Adipose tissue (tissue), 3 donors: ENCODE results near the gene IMMP2L. TPM values are rescaled to one million over a fixed set of nuclear protein-coding genes. Genes with fewer than 3 reads are reported as not detected.
"Not testable (repeated sequence)": the region's sequence is repeated elsewhere in the genome, so short reads cannot be mapped to it uniquely, and the experiment has no call there.

ENCODE experiments used
- H3K27ac ChIP-seq: one replicate; pipeline ENCODE4 v1.5.1; 2013; ENCODE audit warnings: low read depth, low read length
- WGBS, 3 donors: extraction: QIAGEN DNeasy Blood & Tissue Kit; methylation state at CpG; one replicate each; pipeline ENCODE4 v1.1.7; 2013; 5-methylcytosine and 5-hydroxymethylcytosine counted together
- polyA plus RNA-seq, 3 donors: library from polyadenylated mRNA; stranded (reverse); fragments of 200-250 nt; gene quantifications; one replicate each; pipeline ENCODE4 v1.2.3, GENCODE V29; 2013
- donor health status: healthy with polysubstance abuse.
- donor health status: Bipolar disorder and iron deficiency.
- donor health status: healthy.

Gene IMMP2L
- polyA plus RNA-seq, 3 donors: 9.6 to 18.6 (median 15.0) TPM

DNA sequence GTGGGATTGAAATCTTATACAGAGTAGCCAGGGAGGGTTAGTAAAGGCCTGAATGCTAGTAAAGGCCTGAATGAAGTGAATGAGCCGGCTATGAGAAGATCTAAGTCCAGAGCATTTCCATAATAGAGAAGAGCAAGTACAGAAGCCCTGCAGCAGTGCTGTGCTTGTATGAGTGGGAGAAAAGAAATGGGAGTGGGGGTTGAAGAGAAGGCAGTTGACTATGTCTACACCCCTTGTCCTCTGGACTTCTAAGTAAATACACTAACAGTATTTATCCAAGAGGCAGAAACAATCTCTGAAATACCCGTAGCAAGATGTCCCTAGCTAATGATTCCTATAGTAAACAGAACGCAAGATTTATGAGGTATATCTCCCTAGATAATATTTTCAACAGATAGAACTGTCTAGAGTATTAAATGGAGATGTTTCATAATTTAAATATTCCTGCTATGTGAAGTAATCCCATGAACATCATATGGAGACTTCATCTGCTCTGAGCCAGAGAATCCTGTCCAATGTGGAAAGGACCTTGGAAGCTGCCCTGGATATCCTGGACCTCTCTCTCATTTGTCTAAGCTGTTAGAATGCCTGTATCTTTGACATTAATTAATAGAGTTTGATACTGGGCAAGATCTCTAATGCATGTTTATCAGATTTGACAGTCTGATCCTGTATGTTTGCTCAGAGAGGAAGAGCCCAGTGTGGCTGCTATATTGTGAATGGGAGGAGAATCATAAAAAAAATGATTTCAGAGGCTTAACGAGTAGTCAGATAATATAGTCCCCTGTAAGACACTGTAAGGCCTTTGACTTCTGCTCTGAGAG is 299.8 kb downstream of the IMMP2L start:
- H3K27ac ChIP-seq: no peak overlapping the region
- 76 to 93% (median 89%) methylated on average over 4 of the region's 4 CpGs for WGBS, 3 donors

DNA sequence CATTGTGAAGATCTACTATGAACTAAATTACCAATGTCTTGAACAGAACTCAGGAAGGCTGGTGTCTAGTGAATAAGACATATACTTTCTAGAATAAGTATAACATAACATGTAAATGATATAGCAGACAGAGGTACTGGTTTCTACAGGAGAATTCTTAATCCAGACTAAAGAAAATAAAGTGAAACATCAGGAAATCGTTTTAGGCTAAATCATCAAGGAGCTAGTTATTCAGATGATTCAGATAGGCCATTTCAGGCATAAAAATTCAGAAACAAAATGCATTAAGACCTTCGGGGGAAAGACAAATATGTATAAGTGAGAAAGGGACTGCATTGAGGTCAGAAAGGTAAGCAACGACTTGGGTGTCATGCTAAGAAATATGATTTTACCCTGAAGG is 300.8 kb downstream of the IMMP2L start:
- no peak overlapping the region for H3K27ac ChIP-seq
- 87 to 94% (median 88%) methylated on average over 3 of the region's 3 CpGs for WGBS, 3 donors

DNA sequence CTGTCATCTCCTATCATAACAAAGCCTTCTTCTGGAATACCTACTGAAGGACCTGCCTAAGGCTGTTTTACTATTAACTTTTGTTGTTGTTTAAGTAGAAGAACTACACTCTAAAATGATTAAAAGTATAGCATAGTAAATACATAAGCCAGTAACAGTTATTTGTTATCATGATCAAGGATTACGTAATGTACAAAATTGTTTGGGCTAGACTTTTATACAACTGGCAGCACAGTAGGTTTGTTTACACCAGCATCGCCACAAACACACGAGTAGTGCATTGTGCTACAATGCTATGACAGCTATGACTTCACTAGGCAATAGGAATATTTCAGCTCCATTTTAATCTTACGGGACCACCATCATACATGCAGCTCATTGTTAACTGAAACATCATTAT is 302.3 kb downstream of the IMMP2L start:
- WGBS, 3 donors: 92 to 95% (median 95%) methylated on average over 4 of the region's 4 CpGs
- no peak overlapping the region for H3K27ac ChIP-seq

DNA sequence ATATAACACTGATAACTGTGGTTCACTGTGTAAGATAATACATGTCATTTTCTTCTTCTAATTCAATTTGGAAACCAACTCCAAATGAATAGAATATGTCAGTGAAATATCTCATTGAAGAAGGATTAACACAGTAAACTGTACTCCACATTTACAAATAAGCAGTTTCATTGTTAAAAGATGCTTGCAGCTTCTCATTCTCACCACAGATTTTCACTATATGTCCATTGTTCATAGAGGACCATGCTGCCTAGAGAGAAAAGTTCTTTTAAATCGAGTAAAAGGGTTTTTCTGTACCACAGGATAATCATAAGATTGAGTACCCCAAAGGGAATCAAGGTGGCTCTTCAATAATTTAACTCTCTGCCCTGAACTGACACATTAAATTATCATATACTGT is 305.9 kb downstream of the IMMP2L start:
- no peak overlapping the region for H3K27ac ChIP-seq
- WGBS, 3 donors: 88 to 90% (median 89%) methylated on average over 1 of the region's 1 CpG

DNA sequence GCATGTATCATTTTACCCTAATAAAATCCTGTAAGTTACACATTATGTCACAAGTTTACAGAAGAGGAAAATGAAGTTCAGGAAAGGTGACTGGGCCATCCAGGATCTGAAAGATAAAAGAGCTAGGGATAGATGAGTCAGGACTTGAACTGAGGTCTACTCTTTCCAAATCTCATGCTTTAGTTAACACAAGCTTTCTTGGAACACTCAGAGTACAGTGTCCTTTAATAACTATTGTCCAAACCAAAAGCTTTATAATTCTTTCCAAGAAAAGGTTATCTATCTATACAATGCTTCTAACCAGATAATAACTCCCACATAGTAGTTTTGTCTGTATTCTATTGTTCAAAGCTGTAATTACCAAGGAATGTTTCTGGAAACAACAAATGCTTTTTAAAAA is 306.7 kb downstream of the IMMP2L start:
- no peak overlapping the region for H3K27ac ChIP-seq

DNA sequence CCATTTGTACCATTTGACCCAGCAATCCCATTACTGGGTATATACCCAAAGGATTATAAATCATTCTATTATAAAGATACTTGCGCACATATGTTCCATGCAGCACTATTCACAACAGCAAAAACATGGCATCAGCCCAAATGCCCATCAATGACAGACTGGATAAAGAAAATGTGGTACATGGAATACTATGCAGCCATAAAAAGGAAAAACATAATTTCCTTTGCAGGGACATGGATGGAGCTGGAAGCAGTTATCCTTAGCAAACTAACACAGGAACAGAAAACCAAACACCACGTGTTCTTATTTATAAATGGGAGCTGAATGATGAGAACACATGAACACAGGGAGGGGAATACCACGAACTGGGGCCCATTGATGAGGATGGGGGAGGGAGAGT is 310.9 kb downstream of the IMMP2L start:
- WGBS, 3 donors: 89 to 97% (median 93%) methylated on average over 3 of the region's 3 CpGs
- H3K27ac ChIP-seq: not testable (repeated sequence)

DNA sequence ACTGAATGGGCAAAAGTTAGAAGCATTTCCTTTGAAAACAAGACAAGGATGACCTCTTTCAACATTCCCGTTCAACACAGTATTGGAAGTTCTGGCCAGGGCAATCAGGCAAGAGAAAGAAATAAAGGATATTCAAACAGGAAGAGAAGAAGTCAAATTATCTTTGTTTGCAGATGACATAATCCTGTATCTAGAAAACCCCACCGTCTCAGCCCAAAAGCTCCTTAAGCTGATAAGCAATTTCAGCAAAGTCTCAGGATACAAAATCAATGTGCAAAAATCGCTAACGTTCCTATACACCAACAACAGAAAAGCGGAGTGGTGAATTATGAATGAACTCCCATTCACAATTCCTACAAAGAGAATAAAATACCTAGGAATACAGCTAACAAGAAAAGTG is 312.5 kb downstream of the IMMP2L start:
- not testable (repeated sequence) for H3K27ac ChIP-seq
- WGBS, 3 donors: 93 to 95% (median 94%) methylated on average over 5 of the region's 5 CpGs

DNA sequence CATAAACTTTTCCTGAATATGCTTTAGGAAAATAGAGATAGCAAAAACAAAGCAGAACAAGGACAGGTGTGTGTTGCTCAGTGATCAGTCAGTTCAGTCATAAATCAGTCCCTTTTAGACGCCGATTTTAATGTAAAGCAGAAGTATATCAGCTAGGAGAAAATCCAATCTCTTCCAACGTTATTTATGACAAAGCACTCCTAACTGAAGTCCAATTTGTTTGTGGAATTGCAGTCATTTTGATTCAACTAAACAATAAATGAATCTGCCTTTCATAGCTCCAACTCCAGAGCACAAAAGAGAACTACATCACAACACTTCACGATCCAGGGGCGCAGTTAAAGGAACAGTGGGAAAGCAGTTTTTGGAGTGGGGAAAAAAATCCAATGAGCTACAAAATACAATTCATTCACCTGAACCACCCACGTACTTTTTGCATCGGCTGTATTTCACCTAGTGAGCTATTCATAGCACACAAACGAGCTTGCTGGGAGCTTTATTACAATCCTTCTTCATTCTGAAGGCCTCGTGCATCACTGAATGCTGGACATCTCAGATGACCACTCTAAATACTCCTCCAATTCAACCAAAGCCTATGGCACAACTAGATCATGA is 320.0 kb downstream of the IMMP2L start:
- WGBS, 3 donors: 68 to 73% (median 73%) methylated on average over 9 of the region's 9 CpGs
- no peak overlapping the region for H3K27ac ChIP-seq

DNA sequence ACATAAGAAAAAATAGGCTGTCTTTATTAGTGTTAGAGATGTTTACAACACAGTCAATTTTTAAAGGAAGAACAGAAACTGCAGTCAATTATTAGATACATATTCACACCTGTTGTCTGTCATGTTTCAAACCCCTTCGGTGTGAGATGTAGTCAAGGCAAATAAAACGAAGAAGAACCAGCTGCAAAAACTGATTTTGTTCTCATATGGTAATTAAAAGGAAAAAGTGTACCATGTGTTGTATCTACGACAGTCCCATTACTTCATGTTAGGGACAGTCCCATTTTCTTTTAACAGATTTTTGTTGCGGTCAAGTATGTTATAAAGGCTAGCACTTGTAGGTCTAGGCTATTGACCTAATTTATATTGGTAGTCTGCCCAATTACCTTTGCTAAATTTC is 321.9 kb downstream of the IMMP2L start:
- no peak overlapping the region for H3K27ac ChIP-seq
- 71 to 92% (median 91%) methylated on average over 4 of the region's 4 CpGs for WGBS, 3 donors

DNA sequence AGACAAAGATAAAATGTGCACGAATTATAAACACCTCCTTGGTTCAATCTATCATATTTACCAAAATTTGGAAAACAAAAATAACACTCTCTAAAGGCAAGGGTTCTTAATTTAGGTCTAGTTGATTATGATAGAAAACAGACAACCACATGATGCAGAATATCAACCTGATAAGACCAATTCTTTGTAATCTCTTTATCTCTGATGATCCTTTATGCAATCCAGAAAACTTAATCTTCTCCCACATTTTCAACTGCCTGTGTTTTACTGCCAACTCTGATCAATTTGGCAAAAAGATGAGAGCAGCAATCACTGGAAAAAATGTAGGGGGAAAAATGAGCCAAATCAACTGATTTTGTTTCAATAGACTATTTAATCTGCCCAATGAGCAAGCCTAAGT is 322.9 kb downstream of the IMMP2L start:
- 0 to 46% (median 0%) methylated on average over 1 of the region's 1 CpG for WGBS, 3 donors
- H3K27ac ChIP-seq: no peak overlapping the region

DNA sequence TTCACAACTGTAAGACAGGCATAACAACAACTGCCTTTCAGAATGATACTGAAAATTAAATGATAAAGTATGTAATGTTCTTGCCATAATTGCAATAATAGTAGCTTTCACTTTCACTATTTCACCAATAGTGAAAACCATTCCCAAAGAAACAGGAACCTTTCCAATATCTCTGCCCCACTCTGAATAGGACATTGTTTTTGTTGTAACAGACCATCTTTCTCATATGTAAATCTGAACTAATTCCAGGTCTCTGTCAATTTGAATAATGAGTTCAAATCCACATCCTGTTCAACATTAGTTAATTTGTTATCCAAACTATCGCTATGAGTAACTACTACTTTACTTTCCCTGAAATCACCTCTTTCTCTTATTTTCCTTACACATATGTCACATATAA is 323.4 kb downstream of the IMMP2L start:
- no peak overlapping the region for H3K27ac ChIP-seq
- WGBS, 3 donors: 12 to 66% (median 36%) methylated on average over 1 of the region's 1 CpG

DNA sequence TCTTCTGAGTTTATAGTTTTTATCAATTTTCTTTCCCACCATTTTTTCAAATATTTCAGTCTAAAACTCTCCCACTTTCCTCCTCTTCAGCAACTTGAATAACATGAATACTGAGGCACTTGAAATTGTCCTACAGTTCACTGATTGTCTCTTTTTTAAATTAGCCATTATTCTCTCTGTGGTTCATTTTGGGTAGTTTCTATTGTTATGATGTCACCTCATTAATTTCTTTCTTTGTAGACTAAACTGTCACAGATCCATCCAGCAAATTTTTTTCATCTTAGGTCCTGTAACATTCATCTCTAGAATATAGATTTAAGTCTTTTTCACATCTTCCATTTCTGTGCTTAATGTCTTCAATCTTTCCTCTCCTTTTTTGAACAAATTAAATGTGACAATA is 326.6 kb downstream of the IMMP2L start:
- no peak overlapping the region for H3K27ac ChIP-seq

DNA sequence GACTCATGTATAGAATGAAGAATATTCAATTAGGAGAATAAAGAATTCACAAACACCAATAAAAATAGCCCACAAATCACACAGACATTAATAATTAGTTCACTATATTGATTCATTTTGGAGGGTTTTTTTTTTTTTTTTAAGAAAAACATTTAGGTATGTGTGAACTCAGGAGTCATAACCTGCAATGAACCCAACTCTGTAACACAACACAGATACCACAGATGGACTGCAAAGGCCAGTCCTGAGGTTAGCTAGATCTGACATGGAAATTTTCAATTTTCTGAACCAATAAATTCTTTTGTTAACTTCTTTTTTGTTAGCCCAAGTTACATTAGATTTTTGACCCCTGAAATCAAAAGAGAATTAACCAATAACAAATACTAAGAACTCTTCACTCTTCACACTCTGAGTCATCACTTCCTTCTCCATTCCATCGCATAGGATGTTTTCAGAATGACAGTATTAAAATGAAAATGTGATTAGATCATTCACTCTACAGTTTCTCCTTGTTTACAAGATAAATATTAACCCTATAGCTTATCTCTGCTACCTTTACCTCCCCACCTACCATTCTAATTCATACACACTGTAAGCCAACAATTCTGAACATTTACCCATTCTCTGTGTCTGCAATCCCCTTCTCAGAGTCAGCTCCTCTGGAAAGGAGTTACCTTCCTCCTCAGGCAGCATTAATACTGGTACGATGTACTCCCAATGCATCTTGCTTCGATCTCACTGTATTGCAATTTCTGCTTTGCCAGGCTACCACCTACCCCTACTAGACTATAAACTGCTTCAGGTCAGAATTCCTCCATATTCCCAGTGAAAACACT is 329.8 kb downstream of the IMMP2L start:
- WGBS, 3 donors: 63 to 86% (median 65%) methylated on average over 3 of the region's 3 CpGs

DNA sequence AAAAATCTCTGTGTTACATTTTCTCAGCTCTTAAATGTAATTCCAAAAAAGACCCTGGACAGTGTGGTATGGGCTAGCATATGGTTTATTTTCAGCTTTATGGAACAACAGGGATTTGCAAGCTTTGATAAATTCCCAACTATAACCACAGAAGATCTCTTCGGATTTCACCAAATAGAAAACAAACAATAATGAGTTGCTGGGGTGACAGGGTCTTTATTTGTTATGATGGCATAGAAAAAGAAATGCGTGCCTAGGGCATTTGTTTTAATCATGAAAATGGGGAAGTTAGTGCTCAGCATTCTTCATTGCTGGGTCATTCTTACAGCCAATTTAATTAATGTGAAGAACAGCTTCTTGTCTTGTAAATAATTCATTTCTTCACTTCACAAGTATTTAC is 332.4 kb downstream of the IMMP2L start:
- H3K27ac ChIP-seq: no peak overlapping the region
- 46 to 73% (median 47%) methylated on average over 2 of the region's 2 CpGs for WGBS, 3 donors

More for the DNA sequence above, 329.8 kb downstream of the IMMP2L start:
- H3K27ac ChIP-seq: no peak overlapping the region

DNA sequence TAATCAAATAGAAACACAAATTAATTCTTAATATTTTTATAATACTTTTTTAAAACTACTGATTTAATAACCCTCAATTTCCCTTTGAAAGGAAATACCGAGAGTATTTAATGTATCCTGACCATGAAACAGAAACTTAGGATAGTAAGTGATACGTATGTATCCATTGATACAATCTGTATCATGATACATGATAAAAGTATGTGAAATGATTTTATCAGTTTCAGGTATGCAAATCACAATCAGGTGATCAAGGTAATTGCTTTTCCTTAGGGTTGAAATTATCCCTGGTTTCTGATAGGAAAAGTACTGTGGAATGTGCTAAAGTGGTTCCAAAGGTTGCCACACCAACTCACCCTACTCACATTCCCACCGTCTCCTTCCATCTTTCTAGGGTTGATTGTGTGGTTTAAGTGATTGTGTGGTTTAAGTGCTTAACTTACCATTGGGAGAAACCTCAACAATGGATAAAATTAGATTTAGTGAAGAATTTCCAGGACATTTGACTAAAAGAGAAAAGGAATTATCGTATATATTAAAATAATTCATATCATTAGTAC is 333.0 kb downstream of the IMMP2L start:
- no peak overlapping the region for H3K27ac ChIP-seq
- 92 to 97% (median 96%) methylated on average over 4 of the region's 4 CpGs for WGBS, 3 donors

DNA sequence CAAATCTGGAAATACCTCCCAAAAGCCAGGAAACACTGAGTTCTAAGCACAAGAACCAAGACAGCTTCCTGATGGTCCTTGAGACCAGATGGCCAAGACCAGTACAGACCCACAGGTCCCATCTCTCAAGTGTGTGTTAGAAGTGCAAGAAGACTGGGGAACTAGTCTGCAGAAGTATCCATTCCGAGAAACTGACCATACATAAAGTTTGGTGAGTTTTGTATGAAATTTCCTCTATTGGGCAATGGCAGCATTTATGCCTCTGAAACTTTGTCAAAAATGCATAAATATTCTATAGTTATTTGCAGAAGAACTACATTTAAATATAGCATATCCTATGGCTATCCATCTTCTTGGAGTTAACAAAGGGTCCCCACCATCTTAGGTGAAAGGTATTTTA is 333.9 kb downstream of the IMMP2L start:
- H3K27ac ChIP-seq: no peak overlapping the region
- WGBS, 3 donors: 89 to 97% (median 90%) methylated on average over 1 of the region's 1 CpG

DNA sequence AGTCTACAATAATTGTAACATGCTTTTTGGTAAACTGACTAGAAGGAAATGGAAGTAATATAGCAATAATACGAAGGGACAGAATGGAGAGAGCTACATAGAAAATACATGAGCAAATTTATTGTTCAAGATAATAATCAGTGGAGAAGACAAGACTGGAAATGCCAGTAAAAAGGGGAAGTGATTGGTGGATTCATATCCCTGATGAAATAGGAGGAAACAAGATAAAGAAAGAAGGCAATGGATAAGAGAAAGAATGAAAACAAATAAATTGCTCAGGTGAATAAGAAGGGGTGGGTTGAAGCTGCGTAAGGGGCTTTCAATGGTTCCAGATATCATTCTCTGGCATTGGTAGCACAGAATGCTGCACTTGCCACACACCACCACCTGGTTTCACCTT is 335.5 kb downstream of the IMMP2L start:
- 78 to 95% (median 82%) methylated on average over 2 of the region's 2 CpGs for WGBS, 3 donors
- H3K27ac ChIP-seq: no peak overlapping the region

DNA sequence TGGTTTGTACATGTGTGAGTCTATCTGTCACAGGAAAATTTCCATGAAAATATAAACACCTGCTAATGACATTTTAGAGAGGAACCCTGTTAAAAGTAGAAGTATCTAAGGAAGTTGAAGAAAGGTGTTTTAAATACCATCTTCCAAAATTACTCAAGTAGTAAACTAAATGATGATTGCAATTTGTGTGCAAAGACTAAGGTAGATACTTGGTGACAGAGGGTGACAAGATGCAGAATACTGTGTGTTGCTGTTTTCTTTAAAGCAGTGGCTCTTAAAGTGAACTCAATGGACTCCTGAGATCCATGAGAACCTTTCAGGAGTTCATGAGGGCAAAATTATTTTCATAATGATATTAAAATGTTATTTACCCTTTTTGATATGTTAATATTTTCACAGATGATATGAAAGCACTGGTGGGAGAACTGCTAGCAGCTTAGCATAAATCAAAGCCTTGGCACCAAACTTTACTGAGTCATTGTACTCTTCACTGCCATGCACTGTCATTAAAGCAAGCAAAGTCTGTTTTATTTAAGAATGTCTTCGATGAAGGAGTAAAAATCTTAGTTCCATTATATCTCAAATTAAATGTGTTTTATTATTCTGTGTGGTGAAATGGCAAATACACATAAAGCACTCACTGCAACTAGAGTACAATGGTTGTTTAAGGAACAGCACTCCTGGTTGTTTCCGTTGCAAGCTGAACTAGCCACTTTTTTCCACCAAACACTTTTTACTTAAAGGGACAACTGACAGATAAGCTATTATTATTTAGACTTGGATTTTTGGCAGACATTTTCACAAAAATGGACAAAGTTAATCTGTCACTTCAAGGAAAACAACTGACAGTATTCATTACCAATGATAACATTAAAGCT is 337.7 kb downstream of the IMMP2L start:
- WGBS, 3 donors: 34 to 55% (median 34%) methylated on average over 2 of the region's 2 CpGs
- no peak overlapping the region for H3K27ac ChIP-seq
